Mesendoderm (in vitro differentiated cells): ENCODE results near the gene ATP5F1B.

ENCODE experiments used
- DNase-seq: peaks from one replicate; pipeline ENCODE4 v3.0.0; 2013
- H2AK5ac ChIP-seq: 2 replicates; pipeline ENCODE4 v1.6.1; 2013; ENCODE audit warnings: low read length, inconsistent platforms
- H2BK120ac ChIP-seq: 2 replicates; pipeline ENCODE4 v1.6.1; 2013; ENCODE audit warnings: low read depth, mild to moderate bottlenecking, low read length, moderate library complexity, mixed read lengths
- H2BK15ac ChIP-seq: replicated peaks from 2 replicates; pipeline ENCODE4 v1.6.1; 2013; ENCODE audit warnings: low read depth, mild to moderate bottlenecking, moderate library complexity
- H2BK5ac ChIP-seq: 2 replicates; pipeline ENCODE4 v1.6.1; 2013; ENCODE audit warnings: low read length, inconsistent platforms
- H3K18ac ChIP-seq: 2 replicates; pipeline ENCODE4 v1.6.1; 2013; ENCODE audit warnings: mild to moderate bottlenecking, low read length, mixed read lengths
- H3K23ac ChIP-seq: one replicate; pipeline ENCODE4 v1.6.1; 2013; ENCODE audit warnings: low read length
- H3K27ac ChIP-seq: 2 replicates; pipeline ENCODE4 v1.5.1; 2013; ENCODE audit warnings: low read depth, mild to moderate bottlenecking, inconsistent platforms, low read length, moderate library complexity
- H3K27me3 ChIP-seq: 2 replicates; pipeline ENCODE4 v1.6.1; 2013; ENCODE audit warnings: low read length, control low read depth, mild to moderate bottlenecking, inconsistent platforms; ENCODE audit not compliant: insufficient read depth, poor library complexity
- H3K36me3 ChIP-seq: 2 replicates; pipeline ENCODE4 v1.6.1; 2013; ENCODE audit warnings: low read length, inconsistent platforms; ENCODE audit not compliant: control insufficient read depth, insufficient read depth
- H3K4ac ChIP-seq: one replicate; pipeline ENCODE4 v1.6.1; 2013; ENCODE audit warnings: low read depth, mild to moderate bottlenecking, low read length, moderate library complexity
- H3K4me1 ChIP-seq: 2 replicates; pipeline ENCODE4 v1.6.1; 2013; ENCODE audit warnings: low read depth, low read length, inconsistent platforms; ENCODE audit not compliant: control insufficient read depth
- H3K4me2 ChIP-seq: 2 replicates; pipeline ENCODE4 v1.6.1; 2013; ENCODE audit warnings: low read length
- H3K4me3 ChIP-seq: 2 replicates; pipeline ENCODE4 v1.5.1; 2013; ENCODE audit warnings: mild to moderate bottlenecking, low read length
- H3K56ac ChIP-seq: one replicate; pipeline ENCODE4 v1.6.1; 2013; ENCODE audit warnings: low read length
- H3K79me1 ChIP-seq: 2 replicates; pipeline ENCODE4 v1.6.1; 2013; ENCODE audit warnings: low read length, inconsistent platforms
- H3K79me2 ChIP-seq: 2 replicates; pipeline ENCODE4 v1.6.1; 2013; ENCODE audit warnings: mild to moderate bottlenecking, low read length; ENCODE audit not compliant: control insufficient read depth, insufficient read depth
- H3K9ac ChIP-seq: 2 replicates; pipeline ENCODE4 v1.6.1; 2013; ENCODE audit warnings: low read length, inconsistent platforms
- H4K5ac ChIP-seq: one replicate; pipeline ENCODE4 v1.6.1; 2013; ENCODE audit warnings: low read length
- H4K8ac ChIP-seq: one replicate; pipeline ENCODE4 v1.6.1; 2013; ENCODE audit warnings: low read depth, mild to moderate bottlenecking, control low read depth, low read length, moderate library complexity
- WGBS: extraction: QIAGEN DNeasy Blood & Tissue Kit; methylation state at CpG from one replicate; pipeline ENCODE4 v1.1.7; 2013; ENCODE audit warnings: low lambda C conversion rate, missing lambda C conversion rate; ENCODE audit not compliant: insufficient coverage; ENCODE audit errors: extremely low coverage; 5-methylcytosine and 5-hydroxymethylcytosine counted together

ATP5F1B gene

DNA sequence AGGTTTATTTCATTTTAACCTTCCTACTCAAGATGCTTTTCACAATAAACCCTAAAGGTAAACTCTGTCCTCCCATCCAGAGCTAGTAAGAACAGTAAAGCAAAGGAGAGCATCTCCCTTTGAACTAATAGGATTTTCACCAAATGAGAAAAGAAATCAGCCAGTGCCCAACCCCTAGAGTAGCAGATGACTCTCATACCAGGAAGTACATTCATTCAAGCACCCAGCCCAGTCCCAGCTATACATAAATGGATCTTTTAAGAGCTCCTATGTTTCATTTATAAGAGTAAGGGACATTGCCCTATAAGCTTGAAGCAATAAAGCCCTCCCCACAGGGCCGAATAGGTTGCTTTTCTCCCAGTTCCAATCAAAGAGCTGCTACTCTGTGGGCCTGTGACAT lies 23.2 kb downstream of the ATP5F1B start:
- Histone ChIP-seq H4K5ac (no peak overlapping the region), H3K79me2 (peaks cover 48% of the 10 kb centered on the region), H3K79me1 (peaks cover 19% of the 10 kb centered on the region), H2BK5ac (no peak overlapping the region), H3K56ac (no peak overlapping the region), H3K4me1 (no peaks in the 10 kb centered on the region), H2BK15ac (no peak overlapping the region), H2AK5ac (no peak overlapping the region), H4K8ac (no peak overlapping the region), H3K27ac (no peak overlapping the region), H3K4me3 (no peak overlapping the region), H3K27me3 (no peaks in the 10 kb centered on the region), H3K23ac (no peak overlapping the region), H3K4me2 (no peak overlapping the region), H3K36me3 (peaks cover 2% of the 10 kb centered on the region), H3K4ac (no peak overlapping the region), H3K9ac (no peak overlapping the region), H2BK120ac (no peak overlapping the region), H3K18ac (no peak overlapping the region)
- no peak for DNase-seq
- WGBS: no CpG with 5 or more reads among the region's 1 CpG

- Histone ChIP-seq H3K4me1 (no peaks in the 10 kb centered on the region), H3K36me3 (peaks cover 26% of the 10 kb centered on the region), H2BK15ac (no peak overlapping the region), H3K56ac (no peak overlapping the region), H2BK5ac (no peak overlapping the region), H4K8ac (no peak overlapping the region), H2AK5ac (no peak overlapping the region), H3K18ac (no peak overlapping the region), H3K9ac (no peak overlapping the region), H4K5ac (no peak overlapping the region), H3K79me2 (peaks cover 16% of the 10 kb centered on the region), H3K4me2 (no peak overlapping the region), H3K27me3 (no peaks in the 10 kb centered on the region), H2BK120ac (no peak overlapping the region), H3K27ac (no peak overlapping the region), H3K23ac (no peak overlapping the region), H3K79me1 (peaks cover 13% of the 10 kb centered on the region), H3K4me3 (no peak overlapping the region), H3K4ac (no peak overlapping the region)
- no peak for DNase-seq
Measured at GRCh38 chr12:56616925-56617324, 28.9 kb downstream of the ATP5F1B start.

GRCh38 chr12:56616244-56616643 lies 29.5 kb downstream of the ATP5F1B start:
- no CpG with 5 or more reads among the region's 3 CpGs for WGBS
- Histone ChIP-seq H3K79me1 (peaks cover 12% of the 10 kb centered on the region), H3K9ac (no peak overlapping the region)

DNA sequence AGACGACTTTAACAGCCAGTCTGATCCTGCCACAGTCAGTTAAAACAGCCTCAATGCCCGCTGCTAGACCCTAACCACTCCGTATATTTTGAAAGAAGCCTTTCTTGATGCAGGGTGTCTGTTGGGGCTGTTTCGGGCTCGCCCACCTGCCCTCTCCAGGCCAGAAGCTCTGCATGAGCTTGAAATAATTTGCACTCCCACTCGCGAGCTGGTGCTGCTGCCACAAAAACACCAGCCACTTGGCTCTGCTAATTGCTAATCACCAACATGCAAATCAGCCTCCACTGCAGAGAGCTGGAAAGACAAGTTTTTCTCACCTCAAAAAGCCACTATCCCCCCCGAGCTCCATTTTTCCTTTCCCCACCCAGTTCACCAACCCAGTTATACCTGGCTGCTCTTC lies 31.2 kb downstream of the ATP5F1B start:
- Histone ChIP-seq H3K4me2 (no peak overlapping the region), H4K5ac (no peak overlapping the region), H3K4me1 (no peaks in the 10 kb centered on the region), H3K27me3 (no peaks in the 10 kb centered on the region), H3K4me3 (no peak overlapping the region), H3K79me1 (peaks cover 7% of the 10 kb centered on the region), H3K79me2 (peaks cover 4% of the 10 kb centered on the region), H3K4ac (no peak overlapping the region), H2AK5ac (no peak overlapping the region), H2BK120ac (no peak overlapping the region), H3K36me3 (peaks cover 42% of the 10 kb centered on the region), H3K56ac (no peak overlapping the region), H3K9ac (no peak overlapping the region), H3K23ac (no peak overlapping the region), H4K8ac (no peak overlapping the region), H2BK5ac (no peak overlapping the region), H2BK15ac (no peak overlapping the region), H3K27ac (no peak overlapping the region), H3K18ac (no peak overlapping the region)
- no peak for DNase-seq
- no CpG with 5 or more reads among the region's 8 CpGs for WGBS

More at GRCh38 chr12:56616244-56616643, 29.5 kb downstream of the ATP5F1B start:
- no peak overlapping the region for H4K8ac ChIP-seq
- no peak overlapping the region for H2BK15ac ChIP-seq
- H2AK5ac ChIP-seq: no peak overlapping the region
- H2BK5ac ChIP-seq: no peak overlapping the region
- no peak overlapping the region for H3K23ac ChIP-seq
- peaks cover 12% of the 10 kb centered on the region for H3K79me2 ChIP-seq
- no peak overlapping the region for H3K18ac ChIP-seq
- no peak overlapping the region for H3K4ac ChIP-seq
- H3K4me1 ChIP-seq: no peaks in the 10 kb centered on the region
- no peak overlapping the region for H3K27ac ChIP-seq
- H2BK120ac ChIP-seq: no peak overlapping the region
- H4K5ac ChIP-seq: no peak overlapping the region
- no peak overlapping the region for H3K4me2 ChIP-seq
- peaks cover 33% of the 10 kb centered on the region for H3K36me3 ChIP-seq
- no peak overlapping the region for H3K56ac ChIP-seq
- H3K27me3 ChIP-seq: no peaks in the 10 kb centered on the region
- no peak for DNase-seq
- H3K4me3 ChIP-seq: no peak overlapping the region

DNA sequence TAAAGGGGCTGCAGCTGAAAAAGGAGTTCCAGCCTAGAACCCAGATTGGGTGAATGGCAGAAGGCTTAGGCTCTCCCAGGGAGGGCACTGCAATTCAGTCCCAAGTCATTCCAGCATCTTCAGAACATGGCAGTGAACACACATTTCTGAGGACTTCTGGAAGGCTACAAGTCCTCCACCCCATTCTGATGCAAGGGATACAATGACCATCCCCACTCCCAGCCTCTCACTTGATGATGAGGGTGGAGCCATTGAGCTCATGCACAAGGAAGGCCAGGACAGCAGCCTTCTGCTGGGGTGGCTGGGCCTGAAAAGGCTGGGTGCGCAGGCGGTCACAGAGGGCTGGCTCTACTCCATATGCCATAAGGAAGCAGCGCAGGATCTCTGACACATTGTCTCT lies 41.4 kb downstream of the ATP5F1B start:
- DNase-seq: no peak
- no peaks in the 10 kb centered on the region for H3K79me1 ChIP-seq
- H3K18ac ChIP-seq: no peak overlapping the region
- no peak overlapping the region for H2BK120ac ChIP-seq
- no peak overlapping the region for H3K27ac ChIP-seq
- H3K56ac ChIP-seq: no peak overlapping the region
- no CpG with 5 or more reads among the region's 3 CpGs for WGBS
- no peaks in the 10 kb centered on the region for H3K4me1 ChIP-seq
- no peak overlapping the region for H3K4ac ChIP-seq
- H3K79me2 ChIP-seq: no peaks in the 10 kb centered on the region
- no peak overlapping the region for H2AK5ac ChIP-seq
- H3K4me3 ChIP-seq: no peak overlapping the region
- H3K9ac ChIP-seq: no peak overlapping the region
- H3K4me2 ChIP-seq: no peak overlapping the region
- H2BK5ac ChIP-seq: no peak overlapping the region
- H3K36me3 ChIP-seq: peaks cover 30% of the 10 kb centered on the region
- H3K27me3 ChIP-seq: no peaks in the 10 kb centered on the region
- H4K5ac ChIP-seq: no peak overlapping the region
- no peak overlapping the region for H4K8ac ChIP-seq
- no peak overlapping the region for H3K23ac ChIP-seq
- H2BK15ac ChIP-seq: no peak overlapping the region

- H3K36me3 ChIP-seq: peaks cover 32% of the 10 kb centered on the region
Measured at GRCh38 chr12:56602239-56602638, 43.5 kb downstream of the ATP5F1B start.

More at GRCh38 chr12:56602239-56602638, 43.5 kb downstream of the ATP5F1B start:
- no peak for DNase-seq
- H3K4me1 ChIP-seq: no peaks in the 10 kb centered on the region
- H2AK5ac ChIP-seq: no peak overlapping the region
- no peak overlapping the region for H3K4me3 ChIP-seq
- no CpG with 5 or more reads among the region's 3 CpGs for WGBS
- no peak overlapping the region for H3K9ac ChIP-seq
- no peak overlapping the region for H3K18ac ChIP-seq
- H3K4ac ChIP-seq: no peak overlapping the region
- no peaks in the 10 kb centered on the region for H3K79me1 ChIP-seq
- no peak overlapping the region for H3K56ac ChIP-seq
- no peak overlapping the region for H4K8ac ChIP-seq
- no peak overlapping the region for H3K23ac ChIP-seq
- H2BK15ac ChIP-seq: no peak overlapping the region
- no peak overlapping the region for H2BK120ac ChIP-seq
- no peak overlapping the region for H3K4me2 ChIP-seq
- H2BK5ac ChIP-seq: no peak overlapping the region
- H3K27me3 ChIP-seq: no peaks in the 10 kb centered on the region
- H4K5ac ChIP-seq: no peak overlapping the region
- H3K79me2 ChIP-seq: no peaks in the 10 kb centered on the region
- no peak overlapping the region for H3K27ac ChIP-seq
